Fibroblast of lung (primary cell): ENCODE results near the gene KNDC1. TPM values are rescaled to one million over a fixed set of nuclear protein-coding genes. Genes with fewer than 3 reads are reported as not detected.

Source experiments
- DNase-seq, 2 donors: peaks; one replicate each; pipeline versions ENCODE4 v3.0.0 to v3.0.0-alpha.2; 2010; ENCODE audit warnings: low read depth in 2 of 2
- H2AFZ ChIP-seq: 2 replicates; pipeline ENCODE4 v1.5.1; 2012; ENCODE audit warnings: low read length, control low read depth, inconsistent platforms
- H3K27ac ChIP-seq: 2 replicates; pipeline ENCODE4 v1.5.1; 2011; ENCODE audit warnings: low read length, control low read depth; ENCODE audit not compliant: insufficient read depth
- H3K27me3 ChIP-seq: 2 replicates; pipeline ENCODE4 v1.5.1; 2011; ENCODE audit warnings: mild to moderate bottlenecking, low read length; ENCODE audit not compliant: control insufficient read depth, insufficient read depth
- H3K36me3 ChIP-seq: 2 replicates; pipeline ENCODE4 v1.5.1; 2011; ENCODE audit warnings: low read length; ENCODE audit not compliant: control insufficient read depth, insufficient read depth
- H3K4me1 ChIP-seq: 2 replicates; pipeline ENCODE4 v1.5.1; 2011; ENCODE audit warnings: low read length; ENCODE audit not compliant: control insufficient read depth, insufficient read depth; ENCODE audit errors: extremely low read depth
- H3K4me2 ChIP-seq: 2 replicates; pipeline ENCODE4 v1.5.1; 2011; ENCODE audit warnings: low read length, control low read depth; ENCODE audit not compliant: insufficient read depth; ENCODE audit errors: extremely low read depth
- H3K4me3 ChIP-seq, 4 experiments: fragments of 200-600 bp in 1 of 4; sonication (generic) in 1 of 4; replicated peaks in 1 of 4; 2 replicates each; pipeline ENCODE4 v1.5.1; 2011 to 2016; ENCODE audit warnings: low read length in 4 of 4, low read depth in 3 of 4, mild to moderate bottlenecking in 3 of 4, control low read depth in 2 of 4, inconsistent platforms in 1 of 4, mixed read lengths in 1 of 4; ENCODE audit not compliant: insufficient read depth in 1 of 4; ENCODE audit errors: control extremely low read depth in 1 of 4
- H3K79me2 ChIP-seq: 2 replicates; pipeline ENCODE4 v1.5.1; 2012; ENCODE audit warnings: mild to moderate bottlenecking, low read length, inconsistent platforms; ENCODE audit not compliant: control insufficient read depth, insufficient read depth
- H3K9ac ChIP-seq: 2 replicates; pipeline ENCODE4 v1.5.1; 2011; ENCODE audit warnings: mild to moderate bottlenecking, low read length, control low read depth; ENCODE audit not compliant: insufficient read depth
- H3K9me3 ChIP-seq: 2 replicates; pipeline ENCODE4 v1.5.1; 2012; ENCODE audit warnings: low read depth, low read length; ENCODE audit not compliant: control insufficient read depth, insufficient read depth
- H4K20me1 ChIP-seq: 2 replicates; pipeline ENCODE4 v1.5.1; 2011; ENCODE audit warnings: low read length; ENCODE audit not compliant: control insufficient read depth, insufficient read depth; ENCODE audit errors: extremely low read depth
- EZH2 ChIP-seq: IDR thresholded peaks from 2 replicates; pipeline ENCODE4 v1.5.1; 2012; ENCODE audit warnings: low read length, control low read depth, mild to moderate bottlenecking; ENCODE audit errors: missing control alignments
- polyA plus RNA-seq, 2 donors: library from polyadenylated mRNA; depleted of rRNA in 1 of 2; stranded (reverse) in 1 of 2; unstranded in 1 of 2; fragments of >200 nt; gene quantifications; 2 replicates each; pipeline ENCODE4 v1.2.1, GENCODE V29; 2011 to 2012; ENCODE audit warnings: missing spikeins in 1 of 2
- total RNA-seq: library from RNA; depleted of rRNA; stranded (reverse); fragments of >200 nt; gene quantifications from 2 replicates; pipeline ENCODE4 v1.2.1, GENCODE V29; 2014
- TF ChIP-seq, protein P1 (sequence below), 2 donors: IDR thresholded peaks in 1 of 2; conservative IDR thresholded peaks in 1 of 2; 1 replicate in 1 of 2; 2 replicates in 1 of 2; pipeline ENCODE4 v1.5.1; 2011 to 2012; ENCODE audit warnings: low read length in 2 of 2, control low read depth in 1 of 2, inconsistent platforms in 1 of 2, low read depth in 1 of 2, mild to moderate bottlenecking in 1 of 2

The KNDC1 gene
- total and polyA plus RNA-seq, 2 donors (not counting 1 experiment from before 2014, with no cell fraction given), result 0.20 to 0.50 TPM

- TF ChIP-seq, protein P1, sequence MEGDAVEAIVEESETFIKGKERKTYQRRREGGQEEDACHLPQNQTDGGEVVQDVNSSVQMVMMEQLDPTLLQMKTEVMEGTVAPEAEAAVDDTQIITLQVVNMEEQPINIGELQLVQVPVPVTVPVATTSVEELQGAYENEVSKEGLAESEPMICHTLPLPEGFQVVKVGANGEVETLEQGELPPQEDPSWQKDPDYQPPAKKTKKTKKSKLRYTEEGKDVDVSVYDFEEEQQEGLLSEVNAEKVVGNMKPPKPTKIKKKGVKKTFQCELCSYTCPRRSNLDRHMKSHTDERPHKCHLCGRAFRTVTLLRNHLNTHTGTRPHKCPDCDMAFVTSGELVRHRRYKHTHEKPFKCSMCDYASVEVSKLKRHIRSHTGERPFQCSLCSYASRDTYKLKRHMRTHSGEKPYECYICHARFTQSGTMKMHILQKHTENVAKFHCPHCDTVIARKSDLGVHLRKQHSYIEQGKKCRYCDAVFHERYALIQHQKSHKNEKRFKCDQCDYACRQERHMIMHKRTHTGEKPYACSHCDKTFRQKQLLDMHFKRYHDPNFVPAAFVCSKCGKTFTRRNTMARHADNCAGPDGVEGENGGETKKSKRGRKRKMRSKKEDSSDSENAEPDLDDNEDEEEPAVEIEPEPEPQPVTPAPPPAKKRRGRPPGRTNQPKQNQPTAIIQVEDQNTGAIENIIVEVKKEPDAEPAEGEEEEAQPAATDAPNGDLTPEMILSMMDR (conservative IDR thresholded peaks at IDR 0.05 in 1 of 2, IDR thresholded peaks at IDR 0.05 in 1 of 2; ENCODE audit: low read depth in 1 of 2, low read length in 2 of 2), result no peak
- TF ChIP-seq EZH2, result no peak
- H3K27me3 ChIP-seq, result no peaks in the 10 kb centered on the region
- no peak overlapping the region for H3K4me2 ChIP-seq
- H2AFZ ChIP-seq, result no peak overlapping the region
- H3K27ac ChIP-seq, result no peak overlapping the region
- H3K9me3 ChIP-seq, result no peaks in the 10 kb centered on the region
- H3K4me3 ChIP-seq, result no peak overlapping the region
- no peaks in the 10 kb centered on the region for H3K36me3 ChIP-seq
- H4K20me1 ChIP-seq, result no peaks in the 10 kb centered on the region
- DNase-seq, result no peak
- H3K4me1 ChIP-seq, result no peaks in the 10 kb centered on the region
- H3K79me2 ChIP-seq, result no peaks in the 10 kb centered on the region
- no peak overlapping the region for H3K9ac ChIP-seq
Observed at GRCh38 chr10:133143546-133143945, 16.5 kb upstream of the KNDC1 start.

DNA sequence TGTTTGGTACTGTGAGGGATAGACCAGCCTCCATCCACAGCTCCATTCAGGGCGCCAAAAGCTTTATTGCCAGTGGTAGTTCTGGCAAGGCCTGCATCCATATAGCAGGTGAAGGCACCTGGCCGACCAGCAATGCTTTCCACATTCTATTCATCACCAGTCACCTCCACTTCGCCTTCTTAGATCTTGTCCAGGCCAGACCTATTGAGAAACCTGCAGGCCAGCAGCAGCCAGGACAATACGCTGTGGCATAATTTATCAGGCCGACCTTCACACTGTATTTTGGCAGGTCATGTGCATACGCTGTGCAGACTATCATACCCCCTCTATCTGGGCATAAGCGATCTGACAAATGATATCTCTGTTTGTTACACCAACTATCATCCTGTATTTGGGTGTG is 15.2 kb upstream of the KNDC1 start:
- no peaks in the 10 kb centered on the region for H3K4me1 ChIP-seq
- no peak overlapping the region for H3K4me3 ChIP-seq
- DNase-seq, result no peak
- no peak overlapping the region for H3K27ac ChIP-seq
- TF ChIP-seq EZH2, result no peak
- TF ChIP-seq, protein P1 (conservative IDR thresholded peaks at IDR 0.05 in 1 of 2, IDR thresholded peaks at IDR 0.05 in 1 of 2; ENCODE audit: low read depth in 1 of 2, low read length in 2 of 2), result no peak
- no peak overlapping the region for H2AFZ ChIP-seq
- H3K27me3 ChIP-seq, result no peaks in the 10 kb centered on the region
- H3K9ac ChIP-seq, result no peak overlapping the region
- H3K79me2 ChIP-seq, result no peaks in the 10 kb centered on the region
- H3K4me2 ChIP-seq, result no peak overlapping the region
- H3K9me3 ChIP-seq, result no peaks in the 10 kb centered on the region
- no peaks in the 10 kb centered on the region for H4K20me1 ChIP-seq
- H3K36me3 ChIP-seq, result no peaks in the 10 kb centered on the region

DNA sequence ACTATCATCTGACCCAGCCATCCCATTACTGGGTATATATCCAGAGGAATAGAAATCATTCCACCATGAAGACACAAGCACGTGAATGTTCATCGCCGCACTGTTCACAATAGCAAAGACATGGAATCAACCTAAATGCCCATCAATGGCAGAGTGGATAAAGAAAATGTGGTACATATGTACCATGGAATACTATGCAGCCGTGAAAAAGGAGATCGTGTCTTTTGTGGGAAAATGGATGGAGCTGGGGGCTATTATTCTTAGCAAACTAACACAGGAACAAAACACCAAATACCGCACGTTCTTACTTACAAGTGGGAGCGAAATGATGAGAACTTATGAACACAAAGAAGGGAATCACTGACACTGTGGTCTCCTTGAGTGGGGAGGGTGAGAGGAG is 9.8 kb upstream of the KNDC1 start:
- no peaks in the 10 kb centered on the region for H3K9me3 ChIP-seq
- no peak for TF ChIP-seq EZH2
- TF ChIP-seq, protein P1 (conservative IDR thresholded peaks at IDR 0.05 in 1 of 2, IDR thresholded peaks at IDR 0.05 in 1 of 2; ENCODE audit: low read depth in 1 of 2, low read length in 2 of 2), result no peak
- no peaks in the 10 kb centered on the region for H3K4me1 ChIP-seq
- no peaks in the 10 kb centered on the region for H3K79me2 ChIP-seq
- H3K4me3 ChIP-seq, result no peak overlapping the region
- H4K20me1 ChIP-seq, result no peaks in the 10 kb centered on the region
- H3K27me3 ChIP-seq, result no peaks in the 10 kb centered on the region
- no peak overlapping the region for H3K4me2 ChIP-seq
- H2AFZ ChIP-seq, result no peak overlapping the region
- no peak overlapping the region for H3K9ac ChIP-seq
- no peak overlapping the region for H3K27ac ChIP-seq
- H3K36me3 ChIP-seq, result no peaks in the 10 kb centered on the region
- no peak for DNase-seq
